DMS79 (cell line): ENCODE measurements around the gene KCNK17.
"Not testable (repeated sequence)": the region's sequence is repeated elsewhere in the genome, so short reads cannot be mapped to it uniquely, and the experiment has no call there.

Experiments used
- DNase-seq: peaks from one replicate; lab custom pipeline; 2025; lab: John Stamatoyannopoulos, UW

The KCNK17 gene

GRCh38 chr6:39302011-39302410 lies 12.2 kb downstream of the KCNK17 start:
- DNase-seq, result no peak

DNA sequence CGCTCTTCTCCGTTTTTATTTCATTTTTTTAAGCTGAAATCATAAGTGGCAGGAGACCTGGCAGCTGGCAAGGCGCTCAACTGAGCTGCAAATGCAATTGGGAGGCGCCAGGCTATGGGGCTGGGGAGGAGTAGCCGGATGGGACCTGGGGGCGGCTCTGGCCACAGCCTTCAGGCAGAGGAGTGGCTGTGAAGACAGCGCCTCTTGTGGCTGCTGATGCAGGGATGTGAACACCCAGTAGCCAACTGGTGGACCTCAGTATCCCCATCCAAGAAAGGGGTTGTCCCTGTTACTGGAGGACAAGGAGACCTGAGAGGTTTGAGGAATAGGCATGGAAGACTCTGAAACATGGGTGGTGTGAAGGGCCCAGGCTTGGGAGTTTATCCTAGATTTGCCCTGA lies 12.6 kb downstream of the KCNK17 start:
- no peak for DNase-seq

DNA sequence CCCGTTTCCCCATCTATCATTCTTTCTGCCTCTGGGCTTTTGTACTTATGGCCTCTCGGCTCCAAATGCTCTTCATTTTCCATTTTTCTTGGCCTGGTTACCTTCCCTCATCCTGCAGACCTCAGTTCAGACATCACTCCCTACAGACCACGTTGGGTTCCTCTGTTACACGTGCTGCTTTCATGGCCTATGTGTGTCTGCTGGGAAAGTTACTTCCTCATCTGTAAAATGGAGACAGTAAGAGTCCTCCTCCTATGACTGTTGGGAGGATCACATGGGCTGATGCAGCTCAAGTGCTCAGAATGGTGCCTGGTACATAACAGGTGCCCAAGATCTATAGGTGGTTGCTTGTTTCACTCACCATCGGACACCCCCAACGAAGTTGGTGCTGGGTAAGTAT lies 13.5 kb downstream of the KCNK17 start:
- no peak for DNase-seq

- no peak for DNase-seq
Observed at GRCh38 chr6:39298061-39298460, 16.2 kb downstream of the KCNK17 start.

GRCh38 chr6:39296745-39297640 lies 17.2 kb downstream of the KCNK17 start:
- no peak for DNase-seq

GRCh38 chr6:39295611-39296011 lies 18.6 kb downstream of the KCNK17 start:
- no peak for DNase-seq

DNA sequence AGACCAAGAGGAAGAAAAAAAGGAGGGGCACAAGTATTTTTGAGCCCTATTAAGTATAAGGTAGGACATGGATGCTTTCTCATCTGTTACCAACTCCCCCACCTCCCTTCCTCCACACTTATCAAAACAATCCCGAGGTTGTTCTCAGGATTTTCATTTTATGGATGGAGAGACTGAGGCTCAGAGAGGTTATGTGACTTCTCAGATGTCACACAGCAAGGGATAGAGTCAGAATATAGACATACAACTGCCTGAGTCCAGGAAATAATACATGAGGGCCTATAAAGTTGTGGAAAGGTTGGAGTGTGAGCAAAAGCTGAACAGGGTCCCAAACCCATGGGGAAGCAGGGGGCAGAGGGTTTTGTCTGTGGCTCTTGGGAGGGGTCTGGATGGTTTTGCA lies 19.3 kb downstream of the KCNK17 start:
- no peak for DNase-seq

DNA sequence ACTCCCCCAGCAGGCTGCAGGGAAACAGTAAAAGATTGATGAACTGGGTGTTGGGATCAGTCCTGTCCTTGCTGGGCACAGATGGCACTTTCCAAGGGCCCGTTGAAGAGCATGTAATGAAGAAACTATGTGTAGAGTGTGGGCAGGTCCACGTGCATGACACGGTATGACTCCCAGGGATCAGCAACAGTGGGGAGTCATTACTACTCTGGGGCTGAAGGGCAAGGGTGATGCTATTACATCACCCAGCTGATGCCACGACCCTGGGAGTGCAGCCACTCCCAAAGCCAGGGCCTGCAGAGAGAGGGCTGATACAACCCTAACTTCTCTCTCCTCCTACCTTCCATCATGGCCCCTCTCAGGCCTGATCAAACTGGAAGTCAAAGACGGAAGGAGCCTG lies 20.1 kb downstream of the KCNK17 start:
- no peak for DNase-seq

DNA sequence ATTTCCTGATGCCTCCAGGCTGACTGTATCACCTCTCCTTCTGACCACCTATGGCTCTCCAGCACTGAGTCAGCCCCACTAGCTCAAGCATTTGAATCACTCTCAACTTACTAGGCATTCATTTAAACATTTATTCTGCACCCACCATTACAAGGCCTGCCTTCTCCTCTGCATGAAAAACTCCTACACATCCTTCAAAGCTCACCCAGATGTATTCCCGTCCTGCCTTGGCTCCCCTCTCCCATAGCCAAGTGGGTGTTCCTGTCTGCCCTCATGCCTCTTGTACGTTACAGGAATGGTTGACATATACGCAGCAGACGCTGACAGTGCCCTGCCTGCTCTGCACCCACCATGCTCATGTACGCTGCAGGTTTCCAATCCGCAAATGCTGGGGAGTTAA lies 21.6 kb downstream of the KCNK17 start:
- no peak for DNase-seq

- no peak for DNase-seq
Observed at GRCh38 chr6:39289490-39289889, 24.7 kb downstream of the KCNK17 start.

GRCh38 chr6:39287601-39288000 lies 26.6 kb downstream of the KCNK17 start:
- DNase-seq, result no peak

- not testable (repeated sequence) for DNase-seq
Observed at GRCh38 chr6:39286596-39286995, 27.6 kb downstream of the KCNK17 start.

DNA sequence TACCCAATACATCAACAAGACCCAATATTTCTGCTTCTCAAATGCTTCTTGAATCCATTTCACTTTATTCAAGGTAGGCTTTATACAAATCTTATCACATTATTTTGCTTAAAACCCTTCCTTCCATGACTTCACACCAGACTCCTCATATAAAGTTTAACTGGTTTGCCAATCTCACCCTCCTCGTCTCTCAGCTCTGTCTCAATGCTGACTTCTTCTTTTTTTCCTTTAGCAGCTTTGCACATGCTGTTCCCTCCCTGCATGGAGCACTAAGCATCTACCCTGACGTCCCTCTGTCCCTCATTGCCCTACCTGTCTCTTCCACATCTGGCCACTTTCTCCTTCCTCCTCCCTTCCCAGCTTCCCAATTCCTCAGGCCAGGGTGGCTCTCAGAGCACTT lies 31.4 kb downstream of the KCNK17 start:
- DNase-seq, result no peak

DNA sequence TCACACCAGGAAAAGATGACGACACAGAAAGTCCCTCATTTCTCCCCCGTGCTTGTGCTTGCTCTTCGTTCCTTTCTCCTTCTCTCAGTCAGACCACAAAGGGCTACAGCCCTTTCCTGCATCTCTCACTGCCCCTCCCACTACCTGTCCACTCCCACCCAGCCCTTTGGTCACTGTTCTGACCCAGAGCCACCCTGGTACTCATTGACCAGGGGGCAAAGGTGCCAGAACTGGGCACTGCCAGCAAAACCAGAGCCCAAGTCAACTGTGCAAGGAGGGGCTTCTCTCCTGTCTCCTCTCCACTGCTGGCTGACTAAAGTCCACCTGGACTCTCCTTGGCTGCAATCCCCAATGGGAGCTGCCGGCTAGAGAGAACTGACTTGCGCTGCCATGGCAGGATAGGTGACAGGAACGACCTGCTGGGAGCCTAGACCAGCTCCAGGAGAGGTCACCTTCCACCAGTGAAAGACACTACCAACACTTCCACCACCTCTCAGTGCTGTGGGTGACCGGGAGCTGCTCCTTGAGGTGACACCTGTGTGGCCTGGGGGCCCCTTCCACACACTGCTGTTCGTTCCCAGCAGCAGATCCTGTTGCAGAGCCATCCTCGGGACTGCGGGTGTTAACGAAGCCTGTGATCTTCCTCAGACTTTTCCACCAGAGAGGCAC lies 32.8 kb downstream of the KCNK17 start:
- no peak for DNase-seq

- DNase-seq, result no peak
Observed at GRCh38 chr6:39280247-39280731, 33.9 kb downstream of the KCNK17 start.

DNA sequence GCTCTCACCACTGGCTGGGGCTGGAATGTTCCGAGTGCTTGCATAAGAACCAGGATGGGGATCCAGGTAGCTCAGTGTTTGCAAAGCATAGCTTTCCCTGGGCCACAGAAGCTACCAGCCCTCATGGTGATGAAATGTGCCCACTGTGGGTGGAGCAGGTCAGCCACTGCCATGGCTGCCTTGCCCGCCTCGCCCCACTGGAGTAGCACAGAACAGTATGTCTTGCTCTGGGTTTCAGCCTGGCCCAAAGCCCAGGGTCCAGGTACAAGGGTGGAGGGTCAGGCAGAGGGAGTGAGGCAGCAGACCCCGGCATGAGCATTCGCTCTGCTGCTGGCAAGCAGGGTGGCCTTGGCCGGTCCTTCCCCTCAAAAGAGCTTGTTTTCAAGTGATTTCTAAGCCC lies 34.7 kb downstream of the KCNK17 start:
- no peak for DNase-seq

GRCh38 chr6:39276379-39276995 lies 37.7 kb downstream of the KCNK17 start:
- no peak for DNase-seq

DNA sequence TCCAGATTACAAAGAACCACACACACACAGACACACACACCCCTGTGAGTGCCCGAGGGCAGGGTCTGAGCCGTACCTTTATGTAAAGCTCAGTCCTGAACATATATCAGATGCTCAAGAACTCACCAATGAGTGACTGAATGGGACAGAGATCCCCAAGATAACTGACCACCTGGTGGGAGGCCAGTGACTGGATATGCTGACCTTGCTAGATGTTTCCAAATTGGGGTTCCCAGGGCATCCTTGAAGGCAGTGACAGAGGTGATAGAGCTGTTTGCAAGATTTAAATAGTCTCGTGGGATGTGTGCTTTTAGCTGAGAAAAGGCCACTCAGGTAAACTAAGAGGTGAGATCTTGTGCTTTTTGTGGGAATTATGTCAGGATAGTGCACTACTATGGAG lies 39.3 kb downstream of the KCNK17 start:
- DNase-seq, result no peak

- DNase-seq, result no peak
Observed at GRCh38 chr6:39274471-39274870, 39.7 kb downstream of the KCNK17 start.

GRCh38 chr6:39273406-39273821 lies 40.8 kb downstream of the KCNK17 start:
- no peak for DNase-seq

DNA sequence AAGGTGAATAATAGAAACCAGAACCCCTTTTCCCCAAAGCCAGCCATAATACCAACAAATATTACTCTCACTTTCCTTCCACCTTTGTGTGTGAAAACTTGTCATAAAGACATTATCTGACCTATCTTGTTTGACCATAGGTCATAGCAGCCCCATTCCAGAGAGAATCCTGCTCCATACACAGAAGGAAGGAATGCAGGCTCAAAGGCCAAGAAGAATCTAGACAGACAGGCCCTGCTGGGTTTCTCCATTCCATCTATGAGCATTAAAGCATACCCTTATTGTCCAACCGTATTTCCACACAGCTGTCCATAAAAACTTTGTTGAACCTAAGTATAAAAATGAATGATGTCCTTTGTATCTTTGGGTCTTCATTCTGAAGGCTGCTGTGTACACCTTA lies 44.3 kb downstream of the KCNK17 start:
- no peak for DNase-seq

DNA sequence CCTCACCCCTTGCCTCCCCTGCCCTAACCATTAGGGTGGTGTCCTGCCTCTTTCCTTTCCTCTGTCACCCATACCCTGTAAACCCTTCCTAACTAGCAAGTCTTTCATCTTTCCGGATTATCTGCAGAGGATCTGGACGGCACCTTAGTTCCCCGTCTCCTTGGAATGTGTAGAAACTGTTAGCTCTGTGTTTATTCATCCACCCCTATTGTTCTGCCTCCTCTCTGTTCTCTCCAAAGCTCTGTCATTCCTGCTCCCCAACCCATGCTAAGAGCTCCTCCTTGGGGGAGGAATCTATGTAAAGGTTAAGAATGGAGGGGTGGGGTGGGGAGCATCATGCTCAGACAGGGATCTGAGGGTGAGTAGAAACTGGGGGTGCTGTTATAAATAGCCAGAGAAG lies 45.5 kb downstream of the KCNK17 start:
- DNase-seq, result no peak

GRCh38 chr6:39268171-39268570 lies 46.0 kb downstream of the KCNK17 start:
- no peak for DNase-seq
